GM12801 (cell line): ENCODE results near the gene SYNDIG1.

Source experiments
- CTCF ChIP-seq: IDR thresholded peaks from one replicate; pipeline ENCODE4 v1.5.1; 2011; ENCODE audit warnings: control low read depth; ENCODE audit not compliant: insufficient read length; ENCODE audit errors: extremely low read depth

The SYNDIG1 gene

GRCh38 chr20:24465730-24466129 lies 3.7 kb upstream of the SYNDIG1 start:
- TF ChIP-seq CTCF = no peak

- no peak for TF ChIP-seq CTCF
Measured at GRCh38 chr20:24468401-24469115, 871 bp upstream of the SYNDIG1 start.

GRCh38 chr20:24469894-24470745 lies 691 bp downstream of the SYNDIG1 start:
- no peak for TF ChIP-seq CTCF

- no peak for TF ChIP-seq CTCF
Measured at GRCh38 chr20:24470746-24471582, 1.5 kb downstream of the SYNDIG1 start.

GRCh38 chr20:24472426-24472825 lies 3.0 kb downstream of the SYNDIG1 start:
- TF ChIP-seq CTCF = no peak

- no peak for TF ChIP-seq CTCF
Measured at GRCh38 chr20:24473435-24474223, 4.2 kb downstream of the SYNDIG1 start.
